NCI-H187 treated with DMSO at 0.1 percent for 48 hours (cell line): ENCODE results near the gene RET.
"Not testable (repeated sequence)": the region's sequence is repeated elsewhere in the genome, so short reads cannot be mapped to it uniquely, and the experiment has no call there.

Source experiments
- DNase-seq: peaks from one replicate; lab custom pipeline; 2025; lab: John Stamatoyannopoulos, UW

Gene RET

GRCh38 chr10:43078175-43078985 lies 1.5 kb downstream of the RET start:
- DNase-seq, result no peak

GRCh38 chr10:43078986-43079273 lies 2.1 kb downstream of the RET start:
- no peak for DNase-seq

GRCh38 chr10:43079856-43080255 lies 3.0 kb downstream of the RET start:
- no peak for DNase-seq

- no peak for DNase-seq
These were observed 5.2 kb downstream of the RET start for GRCh38 chr10:43082087-43082486.

DNA sequence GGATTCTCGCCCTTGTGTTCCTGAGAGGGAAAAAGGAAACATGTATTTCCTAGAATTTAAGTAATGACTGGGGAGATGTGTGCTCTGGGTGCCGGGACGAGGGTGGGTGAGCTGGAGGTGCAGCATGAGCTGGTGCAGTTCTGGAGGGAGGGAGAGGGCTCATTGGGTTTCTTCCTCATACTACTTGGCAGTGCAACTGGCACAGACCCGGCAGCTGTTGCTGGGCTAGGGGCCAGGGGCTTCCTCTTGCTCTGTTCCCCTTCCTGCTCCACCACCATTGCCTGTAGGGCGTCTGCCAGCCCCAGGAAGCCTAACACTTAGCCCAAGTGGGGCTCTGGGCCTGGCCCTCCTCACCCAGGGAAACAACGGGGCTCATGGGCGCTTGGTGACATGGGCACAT lies 5.9 kb downstream of the RET start:
- DNase-seq, result no peak

- no peak for DNase-seq
These were observed 6.9 kb downstream of the RET start for GRCh38 chr10:43083764-43084163.

DNA sequence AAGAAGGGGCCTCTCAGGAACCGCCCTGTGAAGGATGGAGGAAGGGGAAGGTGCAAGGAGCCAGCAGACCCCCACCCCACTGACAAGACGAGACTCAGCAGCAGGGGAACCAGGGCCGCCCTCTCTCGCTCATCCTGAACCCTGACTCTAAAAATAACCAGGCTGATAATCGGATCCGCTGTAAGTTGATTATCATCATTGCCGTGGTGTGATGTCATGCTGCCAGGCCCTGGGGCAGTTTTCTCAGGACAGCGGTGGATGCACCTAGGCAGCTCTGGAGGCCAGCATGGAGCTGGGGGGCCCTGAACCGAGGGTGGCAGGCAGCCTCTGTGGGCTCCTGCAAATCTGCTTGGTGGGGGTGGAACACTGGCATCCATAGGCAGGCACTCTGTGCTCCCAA lies 7.9 kb downstream of the RET start:
- no peak for DNase-seq

DNA sequence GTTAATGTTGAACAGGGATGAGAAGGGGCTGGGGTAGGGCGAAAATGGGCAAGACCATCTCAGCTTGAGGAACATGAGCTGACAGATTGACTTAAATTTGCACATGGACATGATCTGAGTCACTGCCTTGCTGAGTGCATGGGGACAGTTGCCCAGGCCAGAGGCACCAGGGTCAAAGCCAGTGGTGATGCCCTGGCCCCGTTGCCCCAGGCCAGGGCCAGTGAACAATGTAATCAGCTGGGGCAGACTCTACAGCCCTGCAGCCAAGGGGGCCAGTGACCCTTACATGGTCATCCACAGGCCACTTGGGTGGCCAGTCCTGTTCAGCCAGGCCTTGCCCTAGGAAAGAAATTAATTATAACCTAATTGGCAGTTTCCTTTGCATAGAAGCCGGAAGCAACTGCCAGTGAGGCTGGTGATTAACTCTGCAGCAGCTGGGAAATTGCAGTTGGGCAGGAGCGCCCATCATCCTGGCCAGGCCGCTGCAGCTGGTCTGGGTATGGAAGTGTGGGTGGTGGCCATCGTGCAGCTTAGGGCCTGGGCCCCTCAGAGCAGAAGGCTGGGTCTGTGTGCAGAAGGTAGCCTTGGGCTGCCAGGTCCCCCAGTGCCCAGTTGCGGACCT lies 9.6 kb downstream of the RET start:
- DNase-seq, result no peak

- no peak for DNase-seq
These were observed 12.7 kb downstream of the RET start for GRCh38 chr10:43089519-43089918.

DNA sequence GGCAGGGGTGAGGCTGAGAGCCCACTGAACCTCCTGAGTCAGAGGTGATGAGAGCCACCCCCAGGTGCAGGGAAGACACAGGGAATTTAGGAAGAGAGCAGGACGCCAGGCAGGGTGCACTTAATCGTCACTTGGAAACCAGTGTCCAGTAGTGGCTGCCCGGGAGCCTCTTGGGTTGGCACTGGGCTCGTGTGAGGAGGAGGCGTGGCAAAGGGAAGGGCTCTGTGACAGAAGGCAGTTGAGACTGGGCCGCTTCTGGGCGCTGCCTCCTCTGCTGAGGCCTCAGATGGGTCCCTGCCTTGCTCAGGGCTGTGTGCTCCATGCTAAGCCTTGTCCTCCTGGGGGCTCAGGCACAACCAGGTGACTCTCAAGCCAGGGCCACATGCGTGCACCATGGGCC lies 13.3 kb downstream of the RET start:
- no peak for DNase-seq

- no peak for DNase-seq
These were observed 13.8 kb downstream of the RET start for GRCh38 chr10:43090664-43091063.

GRCh38 chr10:43091846-43092245 lies 15.0 kb downstream of the RET start:
- no peak for DNase-seq

DNA sequence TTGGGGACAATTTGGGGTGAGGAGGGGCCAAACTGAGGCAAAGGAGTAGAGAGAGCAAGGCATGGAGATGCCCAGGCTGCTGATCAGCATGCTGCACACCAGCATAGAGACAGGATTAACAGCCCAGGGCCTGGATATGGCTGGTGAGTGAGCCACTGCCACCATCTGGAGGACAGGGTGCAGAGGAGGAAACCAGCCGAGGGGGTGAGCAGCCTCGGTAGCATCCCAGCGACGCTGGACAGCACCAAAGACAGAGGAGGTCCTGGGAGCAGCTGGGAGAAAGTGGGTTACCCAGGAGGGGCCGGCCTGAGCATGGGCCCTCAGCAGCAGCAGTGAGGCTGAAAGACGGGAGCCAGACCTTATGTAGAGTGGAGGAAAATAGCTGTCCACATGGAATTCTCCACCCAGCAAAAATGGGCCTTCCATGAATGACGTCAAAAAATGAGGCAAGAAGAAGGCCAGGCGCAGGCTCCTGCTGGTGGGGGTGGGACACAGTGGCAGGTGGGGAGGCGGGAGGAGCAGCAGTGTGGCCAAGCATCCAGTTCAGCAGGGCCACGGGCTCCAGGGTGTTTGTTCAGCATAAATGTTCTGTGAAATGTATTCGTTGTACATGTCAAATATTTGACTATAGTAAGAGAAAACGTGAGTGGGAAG lies 16.7 kb downstream of the RET start:
- no peak for DNase-seq

GRCh38 chr10:43094085-43094484 lies 17.2 kb downstream of the RET start:
- no peak for DNase-seq

GRCh38 chr10:43099339-43099738 lies 22.5 kb downstream of the RET start:
- not testable (repeated sequence) for DNase-seq

DNA sequence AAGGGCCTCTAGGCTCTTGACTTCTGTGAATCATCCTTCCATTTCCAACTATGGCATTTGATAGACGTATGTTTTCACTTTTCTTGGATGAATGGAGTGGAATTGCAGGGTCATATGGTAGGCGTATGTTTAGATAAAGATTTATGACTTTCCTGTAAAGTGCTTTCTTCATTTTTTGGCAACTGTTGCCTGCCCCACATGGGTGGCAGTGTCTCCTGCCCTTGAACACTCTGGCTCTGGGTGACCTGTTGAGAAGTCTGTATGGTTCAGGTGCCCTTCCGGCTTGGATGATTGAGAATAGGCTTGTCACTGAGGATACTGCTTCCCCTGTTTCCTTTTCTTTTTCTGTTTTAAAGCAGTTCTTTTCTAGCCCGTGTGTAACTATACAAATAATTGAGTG lies 23.1 kb downstream of the RET start:
- no peak for DNase-seq

- no peak for DNase-seq
These were observed 23.5 kb downstream of the RET start for GRCh38 chr10:43100366-43100765.

DNA sequence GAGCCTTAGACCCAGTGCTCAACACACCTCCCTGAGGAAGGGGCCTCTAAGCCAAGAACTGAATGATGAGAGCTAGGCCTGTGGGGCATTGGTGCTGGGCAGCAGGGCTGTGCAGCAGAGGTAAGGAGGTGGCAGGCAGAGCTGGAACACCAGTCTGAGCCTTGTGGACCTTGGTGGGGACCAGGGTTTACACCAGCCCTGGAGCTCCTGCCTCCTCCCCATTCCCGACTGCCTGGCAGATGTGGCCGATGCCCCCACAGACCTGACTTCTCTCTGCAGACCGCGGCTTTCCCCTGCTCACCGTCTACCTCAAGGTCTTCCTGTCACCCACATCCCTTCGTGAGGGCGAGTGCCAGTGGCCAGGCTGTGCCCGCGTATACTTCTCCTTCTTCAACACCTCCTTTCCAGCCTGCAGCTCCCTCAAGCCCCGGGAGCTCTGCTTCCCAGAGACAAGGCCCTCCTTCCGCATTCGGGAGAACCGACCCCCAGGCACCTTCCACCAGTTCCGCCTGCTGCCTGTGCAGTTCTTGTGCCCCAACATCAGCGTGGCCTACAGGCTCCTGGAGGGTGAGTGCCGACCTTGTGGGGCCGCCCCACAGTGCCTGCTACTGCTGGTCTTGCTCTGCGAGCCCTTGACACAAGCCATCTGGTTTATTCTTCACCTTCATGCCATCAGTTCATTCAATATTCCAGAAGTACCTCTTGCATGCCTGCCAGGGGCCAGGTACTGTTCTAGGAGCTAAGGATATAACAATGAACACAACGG lies 25.4 kb downstream of the RET start:
- no peak for DNase-seq

DNA sequence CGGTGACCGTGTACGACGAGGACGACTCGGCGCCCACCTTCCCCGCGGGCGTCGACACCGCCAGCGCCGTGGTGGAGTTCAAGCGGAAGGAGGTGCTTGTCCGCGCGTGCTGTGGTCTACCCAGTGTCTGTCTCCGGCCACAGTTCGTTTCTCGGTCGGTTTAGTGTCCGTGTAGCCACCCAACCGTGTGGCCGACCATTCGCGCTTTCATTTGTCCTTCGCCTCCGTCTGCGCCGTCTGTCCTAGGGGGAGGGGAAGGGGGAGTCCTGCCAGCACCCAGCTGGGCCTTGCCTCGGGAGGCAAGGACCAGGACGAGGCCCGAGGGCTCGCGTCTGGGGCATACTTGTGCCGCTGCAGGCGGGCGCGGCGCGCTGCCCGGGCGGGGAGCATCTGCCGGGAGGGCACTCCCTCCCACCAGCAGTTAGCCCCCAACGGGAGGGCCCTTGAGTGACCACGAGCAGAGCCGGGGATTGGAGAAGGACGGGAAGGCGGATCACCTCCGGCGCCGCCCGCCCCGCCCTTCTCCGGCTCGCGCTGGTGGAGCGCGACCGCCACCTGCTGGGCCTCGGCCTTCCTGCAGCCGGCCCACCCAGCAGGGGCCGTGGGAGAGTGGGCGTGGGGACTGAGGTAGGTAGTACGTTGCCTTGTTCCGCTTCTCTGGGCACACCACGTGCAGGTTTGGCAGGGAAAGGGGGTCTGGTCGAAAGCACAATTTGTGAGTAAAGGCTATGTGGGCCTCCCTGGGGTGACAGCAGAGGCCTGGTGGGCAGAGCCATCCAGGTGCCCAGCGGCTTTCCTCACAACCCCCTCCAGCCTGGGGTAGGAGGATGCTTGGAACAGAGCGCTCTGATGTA lies 28.5 kb downstream of the RET start:
- no peak for DNase-seq

DNA sequence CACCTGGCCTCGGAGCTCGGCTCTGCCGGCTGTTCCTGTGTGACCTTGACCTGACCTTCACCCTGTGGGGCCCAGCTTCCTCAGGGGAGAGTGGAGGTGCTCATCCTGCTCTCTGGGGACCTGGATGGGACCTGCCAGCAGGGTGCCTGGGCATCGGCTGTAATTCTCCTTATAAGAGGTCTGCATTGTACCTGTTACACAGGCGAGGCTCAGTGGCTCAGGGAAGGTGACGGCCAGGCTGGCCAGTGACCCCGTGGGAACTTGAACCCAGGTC lies 29.0 kb downstream of the RET start:
- no peak for DNase-seq

DNA sequence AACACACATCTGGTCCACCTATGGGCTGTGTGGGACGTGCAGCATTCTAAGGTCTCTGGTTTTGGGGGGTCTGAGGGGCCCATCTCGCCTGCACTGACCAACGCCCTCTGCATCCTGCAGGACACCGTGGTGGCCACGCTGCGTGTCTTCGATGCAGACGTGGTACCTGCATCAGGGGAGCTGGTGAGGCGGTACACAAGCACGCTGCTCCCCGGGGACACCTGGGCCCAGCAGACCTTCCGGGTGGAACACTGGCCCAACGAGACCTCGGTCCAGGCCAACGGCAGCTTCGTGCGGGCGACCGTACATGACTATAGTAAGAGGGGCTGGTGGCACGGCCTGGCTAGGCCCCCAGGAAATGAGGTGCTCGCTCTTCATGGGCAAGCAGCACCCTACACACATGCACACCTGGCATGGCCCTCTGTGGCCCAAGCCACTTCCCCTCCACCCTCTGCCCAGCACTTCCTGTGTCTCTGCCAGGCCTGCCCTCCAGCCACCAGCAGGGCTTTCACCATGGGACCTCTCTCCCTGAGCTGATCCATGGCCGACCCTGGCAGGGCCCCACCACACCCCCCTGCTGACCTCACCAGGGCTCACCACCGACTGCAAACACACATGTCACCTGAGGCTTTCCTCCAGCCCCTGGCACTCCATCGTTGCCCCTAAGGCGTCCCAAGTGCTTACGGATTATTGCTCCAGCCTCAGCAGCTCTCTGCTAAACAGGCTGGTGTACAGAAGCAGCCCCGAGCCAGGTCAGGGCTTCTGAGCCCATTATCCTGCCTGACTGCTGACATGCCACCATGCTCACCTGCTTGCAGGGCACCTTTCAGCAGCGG lies 29.6 kb downstream of the RET start:
- no peak for DNase-seq
